GM21526 (cell line): Measurements from ENCODE around the gene WDR18.
A peak's percentile ranks its signal among the peaks of the same experiment; 100 is the strongest.

ENCODE experiments used
- ATAC-seq: cut with Tn5 transposase; IDR thresholded peaks from one replicate; pipeline ENCODE4 v1.9.1; 2021; ENCODE audit warnings: moderate library complexity; ENCODE audit not compliant: unreplicated experiment, low FRiP score

WDR18 gene

DNA sequence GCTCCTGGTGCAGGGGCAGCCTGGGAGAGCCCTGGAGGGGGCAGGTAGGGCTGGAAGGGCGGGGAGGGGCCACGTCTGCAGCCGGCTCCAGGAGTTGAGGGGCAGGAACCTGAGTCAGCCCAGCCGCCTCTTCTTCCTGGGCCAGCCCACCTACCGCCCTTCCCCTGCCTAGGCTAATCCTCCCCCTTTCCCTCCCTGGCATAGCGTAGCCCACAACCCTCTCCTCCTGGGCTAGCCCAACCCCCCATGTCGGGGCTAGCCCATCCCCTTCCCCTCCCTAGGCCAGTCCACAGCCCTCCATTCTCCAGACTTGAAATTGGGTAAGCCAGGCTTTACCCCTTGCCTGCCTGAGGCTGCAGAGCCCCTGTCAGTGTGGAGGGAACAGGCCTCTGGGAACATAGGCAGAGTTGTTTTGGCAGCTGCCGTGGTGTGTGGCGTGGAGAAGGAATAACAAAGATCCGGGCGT, 20.6 kb upstream of the WDR18 start:
- ATAC-seq: no peak

DNA sequence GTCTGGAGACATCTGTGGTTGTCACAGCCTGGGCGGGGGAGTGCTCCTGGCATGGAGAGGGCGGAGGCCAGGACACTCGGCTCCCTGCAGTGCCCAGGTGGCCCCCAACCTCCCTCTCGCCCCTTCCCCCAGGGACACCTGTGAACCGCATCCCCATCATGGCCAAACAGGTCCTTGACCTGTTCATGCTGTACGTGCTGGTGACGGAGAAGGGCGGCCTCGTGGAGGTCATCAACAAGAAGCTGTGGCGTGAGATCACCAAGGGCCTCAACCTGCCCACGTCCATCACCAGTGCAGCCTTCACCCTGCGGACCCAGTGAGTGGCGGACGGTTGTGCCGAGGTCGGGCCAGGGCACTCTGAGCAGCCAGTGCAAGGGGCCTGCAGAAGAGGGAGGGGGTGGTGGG, 20.0 kb upstream of the WDR18 start:
- no peak for ATAC-seq

DNA sequence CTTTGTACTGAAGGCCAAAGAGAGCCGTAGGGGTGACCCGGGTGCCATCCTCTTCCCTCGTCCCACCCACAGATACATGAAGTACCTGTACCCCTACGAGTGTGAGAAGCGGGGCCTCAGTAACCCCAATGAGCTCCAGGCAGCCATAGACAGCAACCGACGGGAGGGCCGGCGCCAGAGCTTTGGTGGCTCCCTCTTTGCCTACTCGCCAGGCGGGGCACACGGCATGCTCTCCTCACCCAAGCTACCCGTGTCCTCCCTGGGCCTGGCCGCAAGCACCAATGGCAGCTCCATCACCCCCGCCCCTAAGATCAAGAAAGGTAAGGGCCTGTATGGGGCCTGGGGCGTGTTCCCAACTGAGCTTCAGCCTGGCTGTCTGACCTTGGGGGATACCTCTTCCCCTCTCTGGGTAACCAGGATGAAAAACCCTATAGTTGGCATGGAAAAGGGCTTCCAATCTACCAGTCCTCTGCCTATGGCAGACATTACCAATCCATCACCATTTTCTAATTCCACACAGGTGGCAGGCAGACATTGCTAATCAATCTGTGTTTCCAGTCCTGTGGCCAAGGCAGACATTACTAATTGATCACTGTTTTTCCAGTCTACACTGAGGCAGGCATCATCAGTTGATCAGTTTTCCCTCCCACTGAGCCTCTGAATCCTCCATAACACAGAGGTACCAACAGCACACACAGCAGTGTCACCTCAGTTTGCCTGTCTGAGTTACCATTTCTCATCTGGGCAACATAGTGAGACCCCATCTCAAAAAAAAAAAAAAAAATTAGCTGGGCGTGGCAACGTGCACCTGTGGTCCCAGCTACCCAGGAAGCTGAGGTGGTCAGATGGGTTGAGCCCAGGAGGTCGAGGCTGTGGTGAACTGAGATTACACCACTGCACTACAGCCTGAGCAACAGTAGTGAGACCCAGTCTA, 19.1 kb upstream of the WDR18 start:
- no peak for ATAC-seq

DNA sequence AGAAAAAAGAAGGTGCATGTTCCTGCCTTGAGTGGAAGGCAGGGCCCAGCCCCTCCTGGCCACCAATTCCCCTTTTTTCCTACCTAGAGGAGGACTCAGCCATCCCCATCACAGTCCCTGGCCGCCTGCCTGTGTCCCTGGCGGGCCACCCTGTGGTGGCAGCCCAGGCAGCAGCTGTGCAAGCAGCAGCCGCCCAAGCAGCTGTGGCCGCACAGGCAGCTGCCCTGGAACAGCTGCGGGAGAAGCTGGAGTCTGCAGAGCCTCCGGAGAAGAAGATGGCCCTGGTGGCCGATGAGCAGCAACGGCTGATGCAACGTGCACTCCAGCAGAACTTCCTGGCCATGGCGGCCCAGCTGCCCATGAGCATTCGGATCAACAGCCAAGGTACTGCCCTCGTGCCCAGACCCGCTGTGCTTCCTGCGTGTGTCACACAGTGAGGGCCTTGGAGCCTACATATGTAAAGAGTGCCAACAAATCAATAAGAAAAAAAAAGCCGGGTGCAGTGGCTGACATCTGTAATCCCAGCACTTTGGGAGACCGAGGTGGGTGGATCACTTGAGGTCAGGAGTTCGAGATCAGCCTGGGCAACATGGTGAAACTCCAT, 17.6 kb upstream of the WDR18 start:
- no peak for ATAC-seq

DNA sequence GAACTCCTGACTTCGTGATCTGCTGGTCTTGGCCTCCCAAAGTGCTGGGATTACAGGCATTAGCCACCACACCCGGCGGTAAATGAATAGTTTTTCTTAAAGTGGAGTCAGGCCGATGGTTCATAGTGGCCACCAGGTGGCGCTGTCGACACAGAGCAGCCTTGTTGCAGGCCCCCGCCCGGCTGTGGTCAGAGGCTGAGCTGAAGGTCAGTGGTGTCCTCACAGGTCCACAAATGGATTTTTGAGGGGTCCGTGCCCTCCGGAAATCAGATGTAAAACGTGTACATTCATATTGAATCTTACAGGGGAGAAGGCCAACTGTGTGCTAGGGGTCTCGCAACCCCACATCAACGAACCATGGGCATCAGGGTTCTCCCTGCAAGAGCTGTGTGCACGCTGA, 13.4 kb upstream of the WDR18 start:
- no peak for ATAC-seq

DNA sequence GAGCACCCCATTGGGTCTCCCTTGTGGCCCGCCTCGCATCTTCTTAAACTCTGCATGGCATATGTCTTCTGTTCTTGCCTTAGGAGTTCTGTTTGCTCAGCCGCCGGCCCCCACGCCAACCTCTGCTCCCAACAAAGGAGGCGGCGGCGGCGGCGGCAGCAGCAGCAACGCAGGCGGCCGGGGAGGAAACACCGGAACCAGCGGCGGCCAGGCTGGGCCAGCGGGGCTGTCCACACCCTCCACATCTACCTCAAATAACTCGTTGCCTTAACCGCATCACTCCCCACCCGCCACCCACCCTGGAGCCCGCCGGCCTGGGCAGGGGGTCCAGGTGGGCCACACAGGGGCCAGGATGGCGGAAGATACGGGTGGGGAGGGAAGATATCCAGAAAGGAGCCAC, 12.3 kb upstream of the WDR18 start:
- no peak for ATAC-seq

DNA sequence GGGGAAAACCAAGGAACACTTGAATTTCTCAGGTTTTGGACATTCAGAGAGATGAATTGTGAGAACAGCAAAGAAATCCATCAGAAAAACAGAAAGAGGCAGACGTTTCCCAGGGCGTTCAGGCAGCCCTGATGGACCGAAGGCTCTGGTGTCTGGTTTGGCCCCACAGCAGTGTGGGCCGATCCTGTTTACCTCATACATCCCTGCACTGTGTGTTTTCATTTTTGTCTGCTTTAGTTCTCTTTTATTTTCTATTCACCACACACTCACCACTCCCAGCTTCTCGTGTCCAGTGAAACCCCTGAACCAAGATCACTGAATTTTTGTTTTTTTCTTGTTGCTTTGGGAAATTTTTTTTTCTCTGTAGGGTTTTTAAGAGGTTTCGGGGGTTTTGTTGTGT, 11.9 kb upstream of the WDR18 start:
- ATAC-seq: no peak

DNA sequence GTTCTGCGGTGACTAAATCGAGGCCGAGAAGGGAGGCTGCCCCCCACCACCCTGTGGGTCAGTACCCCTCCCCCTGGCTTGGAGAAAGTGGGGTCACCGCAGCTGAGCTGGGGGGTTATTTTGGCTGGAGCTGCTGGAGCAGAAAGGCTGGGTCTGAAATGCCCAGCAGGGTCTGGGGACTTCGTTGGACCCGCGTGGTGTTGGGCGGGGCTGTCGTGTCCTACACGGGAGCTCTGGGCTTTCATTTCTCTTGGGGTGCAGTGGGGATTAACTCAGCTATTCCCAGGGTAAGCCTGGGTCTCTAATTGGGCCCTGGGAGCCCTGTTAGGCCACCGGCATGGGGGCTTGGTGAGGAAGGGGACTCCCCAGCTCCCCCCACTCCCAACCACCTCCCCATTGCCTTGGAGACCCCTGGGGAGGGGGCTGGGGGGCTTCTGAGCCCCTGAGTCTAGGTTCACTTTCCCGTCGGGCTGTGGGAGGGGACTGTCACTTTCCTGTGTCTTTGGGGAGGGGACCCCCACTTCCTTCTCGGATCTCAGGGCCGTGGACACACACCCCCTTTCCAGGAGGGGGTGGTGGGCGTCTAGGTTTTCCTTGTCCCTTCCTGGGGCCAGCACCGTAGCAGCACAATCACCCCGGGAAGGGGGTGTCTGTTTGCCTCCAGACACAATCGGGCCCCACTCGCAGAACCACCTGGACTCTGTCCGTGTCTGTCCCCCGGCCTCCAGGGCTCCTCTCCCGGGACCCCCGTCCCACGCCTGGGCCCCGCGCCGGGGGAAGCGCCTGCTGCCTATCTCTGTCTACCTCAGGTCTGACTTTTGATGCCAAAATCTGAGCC, 10.2 kb upstream of the WDR18 start:
- ATAC-seq: no peak

DNA sequence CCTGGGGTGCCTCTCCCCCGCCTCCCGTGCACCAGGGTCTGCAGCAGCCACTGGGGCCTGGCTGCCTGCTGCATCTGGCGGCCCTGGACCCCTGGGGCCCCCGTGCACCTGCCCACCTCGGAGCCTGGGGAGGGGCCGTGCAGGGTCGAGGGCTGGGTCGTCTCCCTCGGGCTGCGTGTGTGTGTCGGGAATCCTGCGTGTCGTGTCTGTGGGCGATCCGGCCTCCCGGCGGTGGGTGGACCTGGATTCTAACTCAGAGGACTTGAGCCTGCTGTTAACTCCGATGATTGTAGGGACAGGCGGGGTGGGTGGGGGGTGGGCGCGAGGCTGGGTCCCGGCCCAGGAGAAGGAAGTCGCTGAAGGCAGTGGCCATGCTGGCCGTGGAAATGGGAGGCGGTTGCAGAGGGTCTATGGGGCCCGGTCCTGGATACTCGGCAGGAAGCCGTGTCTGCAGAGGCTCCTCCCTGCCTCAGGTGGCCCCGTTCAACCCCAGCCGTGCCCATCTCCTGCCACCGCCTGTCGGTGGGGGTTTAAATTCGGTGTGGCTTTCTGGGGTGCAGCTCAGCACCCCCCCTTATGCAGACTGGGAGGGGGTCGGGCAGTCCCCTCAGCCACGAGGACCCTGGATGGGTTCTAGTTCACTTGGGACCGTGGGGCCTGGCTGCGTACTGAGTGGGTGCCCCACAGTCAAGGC, 9.4 kb upstream of the WDR18 start:
- no peak for ATAC-seq

DNA sequence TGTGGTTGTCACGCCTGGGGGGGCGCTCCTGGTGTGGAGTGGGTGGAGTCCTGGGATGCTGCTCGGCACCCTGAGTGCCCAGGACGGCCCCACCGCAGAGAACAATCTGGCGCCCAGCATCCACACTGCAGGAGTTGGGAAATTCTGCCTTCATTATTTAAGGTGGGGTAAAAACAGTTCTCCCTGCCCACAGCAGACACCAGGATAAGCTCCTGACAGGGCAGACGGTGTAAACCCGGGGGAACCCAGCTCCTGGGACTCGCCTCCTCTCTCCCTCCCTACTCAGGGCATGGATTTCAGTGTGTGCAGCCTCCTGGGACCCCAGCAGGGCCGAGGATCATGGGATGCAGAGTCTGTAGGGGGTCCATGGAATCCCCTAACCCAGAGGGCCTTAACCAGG, 7.7 kb upstream of the WDR18 start:
- ATAC-seq: no peak

DNA sequence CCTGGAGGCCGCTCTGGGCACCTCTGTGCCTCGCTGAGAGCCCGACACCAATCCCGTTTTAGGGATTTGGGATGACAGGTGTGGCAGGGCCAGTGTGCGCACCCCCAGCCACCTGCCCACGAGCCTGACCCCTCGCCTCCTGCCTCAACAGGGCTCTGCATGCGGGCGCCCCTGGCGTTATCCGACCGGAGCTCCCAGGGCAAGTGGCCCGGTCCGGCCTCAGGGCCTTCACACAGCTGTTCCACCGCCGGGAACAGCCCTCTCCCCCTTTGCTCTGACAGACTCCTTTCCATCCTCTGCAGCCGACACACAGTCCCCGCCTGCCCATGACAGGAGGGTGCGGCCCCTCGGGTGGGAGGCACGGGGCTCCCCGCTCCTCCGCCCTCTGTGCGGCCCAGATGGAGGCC, 7.1 kb upstream of the WDR18 start:
- ATAC-seq: no peak

DNA sequence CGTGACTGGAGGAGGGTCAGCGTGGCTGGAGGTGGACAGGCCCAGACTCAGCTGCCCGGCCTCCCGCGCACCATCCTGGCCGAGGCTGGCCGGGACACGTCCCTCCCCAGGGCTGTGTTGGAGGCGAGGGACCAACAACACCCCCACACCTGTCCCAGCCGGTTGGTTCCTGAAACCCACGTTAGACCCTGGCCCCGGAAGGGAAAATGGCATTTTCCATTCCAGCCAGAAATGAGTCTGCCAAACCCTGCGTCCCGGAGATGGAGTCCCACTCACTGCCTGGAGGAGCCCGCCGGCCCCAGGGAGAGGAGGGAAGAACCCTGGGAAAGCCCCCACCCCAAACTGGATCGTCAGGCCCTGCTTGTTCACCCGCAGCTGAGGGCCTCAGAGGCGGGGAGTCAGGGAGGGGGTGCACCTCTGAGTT, 4.8 kb upstream of the WDR18 start:
- no peak for ATAC-seq

DNA sequence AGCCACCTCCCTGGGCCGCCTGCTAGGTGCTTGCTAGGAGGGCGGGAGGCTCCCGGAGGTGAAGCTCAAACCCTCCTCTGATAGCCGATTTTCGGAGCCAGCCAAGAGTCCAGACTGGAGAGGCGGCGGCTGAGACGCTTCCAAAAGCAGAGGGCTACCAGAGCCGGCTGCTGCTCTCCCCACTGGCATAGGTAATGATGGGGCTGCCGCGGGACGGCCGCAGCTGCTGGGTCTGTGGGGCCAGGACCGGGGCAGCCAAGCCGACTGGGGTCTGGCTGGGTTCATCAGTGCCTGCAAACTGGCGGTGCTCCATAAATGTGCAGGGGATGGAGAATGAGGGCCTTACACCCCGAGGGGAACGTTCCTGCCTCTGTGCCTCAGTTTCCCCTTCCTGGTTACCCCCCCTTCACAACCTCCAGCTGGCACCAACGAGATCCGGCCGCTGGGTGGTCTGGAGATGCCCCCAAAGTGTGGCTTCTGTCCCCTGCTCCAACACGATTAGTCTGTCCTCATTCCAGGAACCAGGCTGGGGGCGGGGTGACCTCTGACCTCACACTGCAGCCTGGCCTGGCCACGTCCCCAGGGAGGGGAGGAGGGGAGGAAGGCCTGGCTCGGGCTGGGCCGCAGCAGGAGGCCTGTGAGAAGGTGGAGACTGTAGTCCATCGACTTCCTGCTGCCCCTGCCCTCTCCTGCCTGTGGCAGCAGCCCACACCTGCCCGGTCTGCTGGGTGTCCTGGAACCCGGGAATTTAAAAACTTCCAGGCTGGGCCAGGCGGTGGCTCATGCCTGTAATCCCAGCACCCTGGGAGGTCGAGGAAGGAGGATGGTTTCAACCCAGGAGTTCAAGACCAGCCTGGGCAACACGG, 3.8 kb upstream of the WDR18 start:
- no peak for ATAC-seq

DNA sequence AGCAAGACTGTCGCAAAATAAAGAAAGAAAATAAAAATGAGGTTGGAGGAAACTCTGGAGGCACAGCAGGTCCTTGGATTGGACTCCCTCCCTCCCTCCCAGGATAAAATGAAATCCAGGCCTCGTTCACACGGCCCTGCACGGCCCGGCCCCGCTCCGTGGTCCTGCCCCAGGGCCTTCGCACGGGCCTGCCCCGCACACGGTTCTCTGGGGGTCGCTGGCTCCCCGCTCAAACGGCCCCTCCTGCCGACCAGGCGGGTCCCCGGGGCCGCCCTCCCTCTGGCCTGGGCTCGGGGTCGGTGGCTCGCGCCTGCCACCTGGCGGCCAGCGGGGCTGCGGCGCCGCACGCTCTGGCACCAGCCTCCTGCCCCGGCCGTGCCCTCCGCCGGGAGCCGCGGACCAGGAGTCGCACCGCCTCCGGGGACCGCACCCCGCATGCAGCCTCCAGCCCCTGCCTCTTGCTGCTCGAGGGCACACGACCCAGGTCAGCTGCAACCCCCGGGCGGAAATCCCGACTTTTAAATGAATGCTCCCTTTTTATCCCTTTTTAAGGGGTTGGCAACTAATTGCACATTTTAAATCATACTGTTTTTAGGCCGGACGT, 1.5 kb upstream of the WDR18 start:
- peak; percentile 52 for ATAC-seq

DNA sequence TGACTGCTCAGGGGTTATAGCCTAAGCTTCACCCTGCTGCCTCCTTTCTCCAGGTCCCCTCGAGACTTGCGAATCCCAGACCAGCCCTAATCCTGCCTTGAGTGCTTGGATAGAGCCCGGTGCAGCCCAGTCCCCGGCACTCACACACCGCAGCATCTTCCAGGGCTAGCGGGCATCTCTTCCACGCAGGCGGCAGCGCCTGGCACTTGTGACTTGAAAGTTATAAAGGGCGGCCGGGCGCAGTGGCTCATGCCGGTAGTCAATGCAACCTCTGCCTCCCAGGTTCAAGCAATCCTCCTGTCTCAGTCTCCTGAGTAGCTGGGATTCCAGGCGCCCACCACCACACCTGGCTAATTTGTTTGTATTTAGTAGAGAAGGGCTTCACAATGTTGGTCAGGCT, 1.9 kb downstream of the WDR18 start:
- no peak for ATAC-seq

DNA sequence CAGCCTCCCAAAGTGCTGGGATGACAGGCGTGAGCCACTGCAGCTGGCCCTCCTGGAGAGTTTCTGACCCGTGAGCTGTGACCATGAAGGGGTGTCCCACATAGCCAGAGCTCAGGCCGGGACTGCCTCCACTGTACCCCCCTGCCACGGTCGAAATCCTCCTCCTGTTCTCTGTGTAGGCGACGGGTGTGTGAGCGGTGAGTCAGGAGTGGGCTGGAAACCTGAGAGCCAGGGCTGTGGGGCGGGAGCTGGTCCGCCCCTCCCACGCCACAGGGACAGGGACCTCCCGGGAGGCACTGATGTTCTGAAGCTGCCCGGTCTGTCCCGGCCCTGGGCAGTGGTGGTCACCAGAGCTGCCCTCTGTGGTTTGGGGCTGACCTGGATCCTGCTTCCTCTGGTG, 3.9 kb downstream of the WDR18 start:
- ATAC-seq: no peak

DNA sequence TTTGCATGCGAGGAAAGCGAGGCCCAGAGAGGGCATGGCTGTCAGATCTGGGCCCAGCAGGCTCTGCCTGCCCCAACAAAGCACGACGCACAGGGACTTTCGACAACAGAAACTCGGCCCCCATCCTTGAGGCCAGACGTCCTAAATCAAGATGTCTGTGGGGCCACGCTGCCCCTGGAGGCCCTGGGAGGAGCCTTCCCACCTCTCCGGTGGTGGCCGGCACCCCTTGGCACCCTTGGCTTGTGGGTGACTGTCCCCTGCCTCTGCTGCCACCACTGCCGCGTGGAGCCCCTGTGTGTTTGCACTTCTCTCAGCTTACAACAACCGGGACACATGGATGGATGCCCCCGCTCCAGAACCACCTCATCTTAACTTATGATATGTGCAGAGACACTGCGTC, 4.4 kb downstream of the WDR18 start:
- no peak for ATAC-seq

DNA sequence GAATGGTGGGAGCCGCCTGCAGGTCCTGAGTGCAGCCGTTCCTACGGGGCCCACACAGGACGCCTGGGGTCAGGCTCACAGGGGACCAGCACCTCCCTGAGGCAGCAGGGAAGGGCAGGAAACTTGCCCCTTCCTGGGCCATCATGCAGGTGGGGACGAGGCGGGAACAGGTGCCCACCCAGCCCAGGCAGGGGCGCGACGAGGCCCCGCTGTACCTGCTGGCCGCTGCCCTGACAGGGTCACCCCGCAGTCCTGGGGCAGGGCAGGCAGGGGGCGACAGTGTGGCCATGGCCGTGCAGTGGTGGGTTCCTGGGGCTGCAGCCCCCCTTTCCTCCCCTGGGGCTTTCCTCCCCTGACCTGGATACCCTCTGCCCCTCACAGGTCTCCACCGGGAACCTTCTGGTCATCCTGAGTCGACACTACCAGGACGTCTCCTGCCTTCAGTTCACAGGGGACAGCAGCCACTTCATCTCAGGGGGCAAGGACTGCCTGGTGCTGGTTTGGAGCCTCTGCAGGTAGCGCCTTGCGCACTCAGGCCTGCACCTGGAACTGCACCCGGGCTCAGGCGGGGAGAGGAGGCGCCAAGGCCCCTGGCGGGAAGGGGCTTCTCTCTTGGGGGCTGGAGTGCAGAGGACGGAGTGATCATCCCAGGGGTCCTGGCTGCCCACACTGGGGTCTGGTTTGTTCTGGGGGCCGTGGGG, 5.4 kb downstream of the WDR18 start:
- no peak for ATAC-seq

DNA sequence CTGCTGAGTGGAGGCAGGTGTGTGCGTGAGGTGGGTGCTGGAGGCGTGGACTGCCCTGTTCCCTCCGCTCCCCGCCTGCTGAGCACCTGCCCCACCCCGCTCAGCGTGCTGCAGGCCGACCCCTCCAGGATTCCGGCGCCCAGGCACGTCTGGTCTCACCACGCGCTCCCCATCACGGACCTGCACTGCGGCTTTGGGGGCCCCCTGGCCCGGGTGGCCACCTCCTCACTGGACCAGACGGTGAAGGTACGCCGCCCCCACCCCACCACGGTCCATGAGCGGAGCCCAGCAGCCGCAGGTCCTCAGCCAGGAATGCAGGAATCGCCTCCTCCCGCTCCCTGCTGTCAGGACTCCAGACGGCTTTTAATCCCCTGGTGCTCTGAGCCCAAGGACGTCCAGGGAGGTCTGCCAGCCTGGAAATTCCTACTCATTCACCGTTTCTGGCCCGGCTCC, 6.0 kb downstream of the WDR18 start:
- no peak for ATAC-seq
